Peyer's patch (tissue), 4 donors: ENCODE results near the gene BEND4.

ENCODE experiments used
- CTCF ChIP-seq, 6 experiments: fragments of 450-650 bp in 4 of 6; fragments of 200-600 bp in 2 of 6; sonication (generic) in 1 of 6; IDR thresholded peaks; one replicate each; pipeline ENCODE4 v1.5.1; 2017 to 2019; ENCODE audit warnings: antibody characterized with exemption in 6 of 6, mild to moderate bottlenecking in 3 of 6, moderate library complexity in 1 of 6
- POLR2A ChIP-seq, 2 donors: fragments of 450-650 bp; IDR thresholded peaks; one replicate each; pipeline ENCODE4 v1.5.1; 2017; ENCODE audit warnings: antibody characterized with exemption in 2 of 2, mild to moderate bottlenecking in 2 of 2, moderate library complexity in 2 of 2

GRCh38 chr4:42083816-42084215 lies 68.6 kb downstream of the BEND4 start:
- no peak for TF ChIP-seq CTCF (IDR thresholded peaks at IDR 0.05)
- TF ChIP-seq POLR2A (IDR thresholded peaks at IDR 0.05): no peak
